ENCODE measurements around the gene TTC7B. TPM values are rescaled to one million over a fixed set of nuclear protein-coding genes. Genes with fewer than 3 reads are reported as not detected.

The TTC7B gene
- total RNA-seq, 1 donor from 2014 or later: 83.1 TPM

DNA sequence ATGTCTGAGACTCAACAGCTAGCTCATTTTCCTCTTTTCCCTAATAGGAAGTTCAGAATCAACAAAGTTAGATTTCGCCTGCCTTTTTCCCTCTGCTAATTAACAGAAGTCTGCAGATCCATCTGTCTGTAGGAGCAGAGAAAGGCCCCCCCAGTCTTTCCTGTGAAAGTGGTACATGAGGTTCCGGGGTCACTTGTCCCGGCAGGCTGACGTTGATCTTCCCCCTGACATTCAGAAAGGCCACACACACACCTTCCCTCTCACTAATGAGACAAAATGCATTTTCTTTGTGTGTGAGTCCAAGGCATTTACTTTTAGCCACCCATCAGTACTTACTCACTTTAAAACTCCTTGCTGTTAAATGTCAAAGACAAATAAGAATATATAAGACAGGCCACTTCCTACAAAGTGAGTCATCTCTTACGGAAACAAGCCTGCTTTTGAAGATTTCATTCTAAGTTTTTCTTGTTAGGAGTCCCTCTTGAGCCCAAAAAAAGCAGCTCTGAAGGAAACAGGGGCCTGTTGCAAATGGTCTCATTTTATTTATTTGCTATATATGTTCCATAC, 138.7 kb downstream of the TTC7B start:
- no peak overlapping the region for H3K4me3 Mint-ChIP-seq (ENCODE audit: unreplicated experiment)
- no peaks in the 10 kb centered on the region for H3K9me3 Mint-ChIP-seq (ENCODE audit: unreplicated experiment)
- peaks cover 8% of the 10 kb centered on the region for H3K4me1 Mint-ChIP-seq (ENCODE audit: low read depth, unreplicated experiment)
- peaks cover 6% of the 10 kb centered on the region for H3K36me3 Mint-ChIP-seq (ENCODE audit: unreplicated experiment)
- no peak overlapping the region for H3K27ac Mint-ChIP-seq (ENCODE audit: unreplicated experiment)
- no peak for DNase-seq
- peaks cover 2% of the 10 kb centered on the region for H3K27me3 Mint-ChIP-seq (ENCODE audit: unreplicated experiment)
- TF ChIP-seq, protein P1, sequence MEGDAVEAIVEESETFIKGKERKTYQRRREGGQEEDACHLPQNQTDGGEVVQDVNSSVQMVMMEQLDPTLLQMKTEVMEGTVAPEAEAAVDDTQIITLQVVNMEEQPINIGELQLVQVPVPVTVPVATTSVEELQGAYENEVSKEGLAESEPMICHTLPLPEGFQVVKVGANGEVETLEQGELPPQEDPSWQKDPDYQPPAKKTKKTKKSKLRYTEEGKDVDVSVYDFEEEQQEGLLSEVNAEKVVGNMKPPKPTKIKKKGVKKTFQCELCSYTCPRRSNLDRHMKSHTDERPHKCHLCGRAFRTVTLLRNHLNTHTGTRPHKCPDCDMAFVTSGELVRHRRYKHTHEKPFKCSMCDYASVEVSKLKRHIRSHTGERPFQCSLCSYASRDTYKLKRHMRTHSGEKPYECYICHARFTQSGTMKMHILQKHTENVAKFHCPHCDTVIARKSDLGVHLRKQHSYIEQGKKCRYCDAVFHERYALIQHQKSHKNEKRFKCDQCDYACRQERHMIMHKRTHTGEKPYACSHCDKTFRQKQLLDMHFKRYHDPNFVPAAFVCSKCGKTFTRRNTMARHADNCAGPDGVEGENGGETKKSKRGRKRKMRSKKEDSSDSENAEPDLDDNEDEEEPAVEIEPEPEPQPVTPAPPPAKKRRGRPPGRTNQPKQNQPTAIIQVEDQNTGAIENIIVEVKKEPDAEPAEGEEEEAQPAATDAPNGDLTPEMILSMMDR (IDR thresholded peaks at IDR 0.05; ENCODE audit: partially characterized antibody, unreplicated experiment): no peak

DNA sequence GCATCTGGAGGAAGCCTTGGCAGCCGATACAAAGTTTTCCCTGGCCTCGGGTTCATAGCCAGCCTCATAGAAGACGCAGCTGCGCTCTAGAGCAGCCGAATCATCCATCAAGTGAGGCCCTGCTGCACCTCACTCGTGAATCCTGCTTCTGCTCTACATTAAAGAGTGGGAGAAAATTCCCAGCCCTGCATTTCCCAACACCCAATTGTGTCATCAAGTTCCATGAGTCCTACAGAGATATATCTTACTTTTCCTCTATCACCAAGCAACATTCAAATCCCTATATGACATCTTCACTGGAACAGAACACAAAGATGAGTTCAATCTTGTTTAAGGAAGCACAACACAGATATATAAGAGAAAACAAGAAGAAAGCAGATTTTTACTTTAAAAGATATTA, 139.3 kb downstream of the TTC7B start:
- no peak for DNase-seq
- peaks cover 2% of the 10 kb centered on the region for H3K27me3 Mint-ChIP-seq (ENCODE audit: unreplicated experiment)
- H3K27ac Mint-ChIP-seq (ENCODE audit: unreplicated experiment): no peak overlapping the region
- H3K36me3 Mint-ChIP-seq (ENCODE audit: unreplicated experiment): peaks cover 6% of the 10 kb centered on the region
- peaks cover 9% of the 10 kb centered on the region for H3K4me1 Mint-ChIP-seq (ENCODE audit: low read depth, unreplicated experiment)
- H3K9me3 Mint-ChIP-seq (ENCODE audit: unreplicated experiment): no peaks in the 10 kb centered on the region
- no peak overlapping the region for H3K4me3 Mint-ChIP-seq (ENCODE audit: unreplicated experiment)
- TF ChIP-seq, protein P1 (IDR thresholded peaks at IDR 0.05; ENCODE audit: partially characterized antibody, unreplicated experiment): no peak

DNA sequence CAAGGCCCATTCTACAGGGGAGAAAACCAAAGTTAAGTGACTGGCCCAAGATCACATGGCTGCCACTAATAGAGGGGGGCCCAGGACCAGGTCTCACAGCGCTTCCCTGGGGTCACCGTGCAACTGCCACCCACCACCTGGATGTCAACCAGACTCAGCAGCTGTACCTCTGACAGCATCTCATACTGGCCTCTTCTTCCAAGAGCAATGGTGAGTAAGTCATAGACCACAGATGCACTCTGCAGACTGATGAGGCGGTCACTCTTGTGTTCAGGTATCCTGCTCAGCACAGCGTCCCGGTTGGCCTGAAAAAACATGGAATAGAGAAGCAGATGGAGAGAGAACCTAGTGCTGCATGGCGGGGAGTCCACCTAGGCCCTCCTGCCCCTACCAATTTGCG, 139.9 kb downstream of the TTC7B start:
- Mint-ChIP-seq H3K27ac (ENCODE audit: unreplicated experiment) (no peak overlapping the region), H3K36me3 (ENCODE audit: unreplicated experiment) (peaks cover 6% of the 10 kb centered on the region), H3K27me3 (ENCODE audit: unreplicated experiment) (peaks cover 2% of the 10 kb centered on the region), H3K4me1 (ENCODE audit: low read depth, unreplicated experiment) (peaks cover 9% of the 10 kb centered on the region), H3K4me3 (ENCODE audit: unreplicated experiment) (no peak overlapping the region), H3K9me3 (ENCODE audit: unreplicated experiment) (no peaks in the 10 kb centered on the region)
- TF ChIP-seq, protein P1 (IDR thresholded peaks at IDR 0.05; ENCODE audit: partially characterized antibody, unreplicated experiment): no peak
- DNase-seq: no peak

DNA sequence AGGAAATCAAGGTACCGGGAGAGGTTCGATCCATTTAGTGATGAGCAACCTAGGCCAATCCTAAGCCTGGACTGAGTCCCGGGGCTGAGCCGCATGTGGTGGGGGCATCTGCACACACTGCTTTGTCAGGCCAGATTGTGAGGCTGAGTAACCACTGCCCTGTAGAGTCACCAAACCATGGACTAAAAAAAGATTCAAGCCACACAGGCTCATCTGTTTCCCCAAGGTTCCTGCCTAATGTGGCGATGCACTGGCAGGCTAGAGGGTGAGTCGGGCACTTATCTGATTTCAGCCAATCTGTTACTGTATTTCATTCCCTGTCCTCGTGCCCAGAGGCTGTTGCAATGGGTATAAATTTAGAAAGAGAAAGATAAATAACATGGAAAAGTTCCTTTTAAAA, 140.8 kb downstream of the TTC7B start:
- Mint-ChIP-seq H3K36me3 (ENCODE audit: unreplicated experiment) (peaks cover 6% of the 10 kb centered on the region), H3K9me3 (ENCODE audit: unreplicated experiment) (no peaks in the 10 kb centered on the region), H3K27ac (ENCODE audit: unreplicated experiment) (no peak overlapping the region), H3K27me3 (ENCODE audit: unreplicated experiment) (peaks cover 2% of the 10 kb centered on the region), H3K4me3 (ENCODE audit: unreplicated experiment) (no peak overlapping the region), H3K4me1 (ENCODE audit: low read depth, unreplicated experiment) (peaks cover 9% of the 10 kb centered on the region)
- DNase-seq: no peak
- TF ChIP-seq, protein P1 (IDR thresholded peaks at IDR 0.05; ENCODE audit: partially characterized antibody, unreplicated experiment): no peak

DNA sequence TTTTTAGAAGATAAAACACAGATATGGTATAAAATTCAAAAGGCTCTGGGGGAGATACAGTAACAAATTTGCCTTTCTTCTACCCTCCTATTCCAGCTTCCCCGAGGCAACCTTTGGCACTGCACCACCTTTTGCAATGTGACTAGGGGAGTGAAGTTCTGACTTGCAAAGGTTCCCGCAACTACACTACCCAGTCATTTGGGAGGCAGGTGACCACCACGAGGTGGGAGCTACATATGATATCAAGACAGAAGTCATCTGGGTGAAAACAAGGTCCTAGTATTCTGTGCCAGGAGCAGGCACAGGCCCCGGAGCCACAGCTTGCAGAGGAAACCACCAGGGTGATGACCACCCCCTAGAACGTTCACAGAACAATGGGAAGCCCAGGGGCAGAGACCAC, 141.5 kb downstream of the TTC7B start:
- peaks cover 12% of the 10 kb centered on the region for H3K36me3 Mint-ChIP-seq (ENCODE audit: unreplicated experiment)
- peak overlapping the region; percentile 70 for H3K27ac Mint-ChIP-seq (ENCODE audit: unreplicated experiment)
- DNase-seq: no peak
- TF ChIP-seq, protein P1 (IDR thresholded peaks at IDR 0.05; ENCODE audit: partially characterized antibody, unreplicated experiment): no peak
- H3K9me3 Mint-ChIP-seq (ENCODE audit: unreplicated experiment): peaks cover 4% of the 10 kb centered on the region
- H3K27me3 Mint-ChIP-seq (ENCODE audit: unreplicated experiment): peaks cover 2% of the 10 kb centered on the region
- peaks cover 9% of the 10 kb centered on the region for H3K4me1 Mint-ChIP-seq (ENCODE audit: low read depth, unreplicated experiment)
- H3K4me3 Mint-ChIP-seq (ENCODE audit: unreplicated experiment): no peak overlapping the region
